HG03342 (cell line): ENCODE measurements around the gene SMTNL1.

ENCODE experiments used
- ATAC-seq: cut with Tn5 transposase; IDR thresholded peaks from one replicate; pipeline ENCODE4 v1.9.1; 2021; ENCODE audit warnings: mild to moderate bottlenecking, moderate library complexity; ENCODE audit not compliant: unreplicated experiment

Gene SMTNL1

GRCh38 chr11:57543593-57543992 lies 6.2 kb downstream of the SMTNL1 start:
- no peak for ATAC-seq

GRCh38 chr11:57544566-57544965 lies 7.2 kb downstream of the SMTNL1 start:
- no peak for ATAC-seq

- ATAC-seq: no peak
Observed at GRCh38 chr11:57545883-57546282, 8.5 kb downstream of the SMTNL1 start.

GRCh38 chr11:57546451-57546850 lies 9.1 kb downstream of the SMTNL1 start:
- ATAC-seq: no peak

GRCh38 chr11:57546869-57547475 lies 9.6 kb downstream of the SMTNL1 start:
- ATAC-seq: peak; percentile 45

- peak; percentile 85 for ATAC-seq
Observed at GRCh38 chr11:57547854-57548377, 10.5 kb downstream of the SMTNL1 start.

GRCh38 chr11:57549983-57550382 lies 12.6 kb downstream of the SMTNL1 start:
- ATAC-seq: no peak

- no peak for ATAC-seq
Observed at GRCh38 chr11:57551941-57552340, 14.5 kb downstream of the SMTNL1 start.

- ATAC-seq: no peak
Observed at GRCh38 chr11:57552479-57552878, 15.1 kb downstream of the SMTNL1 start.

GRCh38 chr11:57555393-57555792 lies 18.0 kb downstream of the SMTNL1 start:
- no peak for ATAC-seq

GRCh38 chr11:57556041-57556440 lies 18.6 kb downstream of the SMTNL1 start:
- ATAC-seq: no peak

- no peak for ATAC-seq
Observed at GRCh38 chr11:57560146-57560545, 22.8 kb downstream of the SMTNL1 start.

- ATAC-seq: no peak
Observed at GRCh38 chr11:57562596-57562995, 25.2 kb downstream of the SMTNL1 start.

GRCh38 chr11:57566005-57566904 lies 28.9 kb downstream of the SMTNL1 start:
- peak; percentile 66 for ATAC-seq

GRCh38 chr11:57566905-57567514 lies 29.6 kb downstream of the SMTNL1 start:
- ATAC-seq: peak; percentile 12

- peak; percentile 65 for ATAC-seq
Observed at GRCh38 chr11:57567515-57568329, 30.3 kb downstream of the SMTNL1 start, which contains the start of gene UBE2L6. TSS of gene UBE2L6 (minus strand) at chr11:57567672. CDS start at chr11:57567611, 61 bp downstream.

GRCh38 chr11:57568330-57568766 lies 31.0 kb downstream of the SMTNL1 start:
- ATAC-seq: peak; percentile 4

- ATAC-seq: no peak
Observed at GRCh38 chr11:57571606-57572005, 34.2 kb downstream of the SMTNL1 start.

- ATAC-seq: no peak
Observed at GRCh38 chr11:57574061-57574460, 36.7 kb downstream of the SMTNL1 start.

- ATAC-seq: no peak
Observed at GRCh38 chr11:57584341-57584740, 46.9 kb downstream of the SMTNL1 start.

GRCh38 chr11:57585301-57585700 lies 47.9 kb downstream of the SMTNL1 start:
- no peak for ATAC-seq
